NCI-H2227 treated with DMSO at 0.1 percent for 48 hours (cell line): Measurements from ENCODE around the gene AGBL3.
"Not testable (repeated sequence)": the region's sequence is repeated elsewhere in the genome, so short reads cannot be mapped to it uniquely, and the experiment has no call there.

Experiments
- DNase-seq: peaks from one replicate; lab custom pipeline; 2025; lab: John Stamatoyannopoulos, UW

Gene AGBL3

DNA sequence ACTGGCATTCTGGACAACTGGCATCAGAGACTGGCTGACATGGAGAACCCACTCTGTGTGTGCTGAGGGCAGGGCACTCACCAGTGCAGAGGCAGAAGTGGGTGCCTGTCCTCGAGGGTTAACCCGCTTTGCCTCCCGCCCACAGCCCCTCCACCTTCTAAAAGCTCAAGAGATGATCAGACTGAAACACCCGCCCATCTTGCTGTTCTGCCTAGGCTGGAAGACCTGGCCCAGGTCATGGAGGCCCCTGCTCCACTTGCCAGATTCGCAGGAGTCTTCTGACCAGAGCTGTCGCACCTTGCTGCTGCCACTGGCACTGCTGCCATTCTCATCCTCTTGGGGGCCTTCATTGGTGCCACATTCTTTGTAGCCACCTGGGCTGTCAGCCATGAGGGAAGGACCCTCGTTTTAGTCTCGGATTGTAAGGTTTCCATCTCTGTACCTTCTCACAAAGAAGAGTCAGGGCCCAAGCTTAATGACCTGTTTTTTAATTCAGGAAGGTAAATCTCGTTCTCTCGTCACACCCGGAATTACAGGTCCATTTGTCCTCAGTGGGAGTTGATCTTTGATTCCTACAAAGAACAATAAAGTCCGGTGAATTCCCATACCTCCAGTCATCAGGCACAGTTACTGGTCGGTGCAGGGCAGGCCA, 182.3 kb downstream of the AGBL3 start:
- DNase-seq, result no peak

DNA sequence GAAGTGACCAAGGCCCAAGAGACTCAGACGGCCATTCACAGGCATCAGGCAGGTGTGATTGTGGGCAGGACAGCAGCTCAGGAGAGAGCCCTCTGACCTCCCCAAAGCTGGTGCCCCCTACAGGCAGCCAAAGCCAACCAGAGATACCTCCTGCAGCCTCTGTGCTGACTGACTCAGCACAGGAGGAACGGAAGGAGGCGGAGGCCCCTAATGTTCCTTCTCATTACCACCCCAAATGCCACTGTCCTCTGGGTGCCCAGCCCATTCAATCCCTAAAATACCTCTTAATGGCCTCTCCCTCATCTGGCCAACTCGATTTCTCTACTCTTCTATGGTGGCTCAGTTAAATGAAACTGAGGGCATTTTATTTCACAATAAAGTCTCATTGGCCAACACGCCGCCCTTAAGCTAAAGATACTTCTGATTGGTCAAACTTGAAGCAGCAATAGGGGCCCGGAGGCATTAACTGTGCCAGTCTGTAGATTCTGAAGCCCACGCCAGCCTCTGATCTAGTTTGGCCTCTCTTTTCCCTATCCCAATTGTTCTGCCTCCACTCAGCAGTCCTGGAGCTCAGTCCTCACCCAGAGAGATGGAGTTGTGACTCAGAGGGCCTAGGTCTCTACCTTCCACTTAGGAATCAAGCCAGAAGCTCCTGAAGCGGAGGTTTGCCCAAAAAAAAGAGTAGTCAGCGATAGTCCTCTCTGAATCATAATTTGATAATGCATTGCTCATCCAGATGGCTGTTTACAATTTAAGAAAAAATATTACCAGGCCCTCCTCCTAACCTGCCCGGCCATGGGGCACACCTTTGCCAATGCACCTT, 183.0 kb downstream of the AGBL3 start:
- DNase-seq, result no peak

DNA sequence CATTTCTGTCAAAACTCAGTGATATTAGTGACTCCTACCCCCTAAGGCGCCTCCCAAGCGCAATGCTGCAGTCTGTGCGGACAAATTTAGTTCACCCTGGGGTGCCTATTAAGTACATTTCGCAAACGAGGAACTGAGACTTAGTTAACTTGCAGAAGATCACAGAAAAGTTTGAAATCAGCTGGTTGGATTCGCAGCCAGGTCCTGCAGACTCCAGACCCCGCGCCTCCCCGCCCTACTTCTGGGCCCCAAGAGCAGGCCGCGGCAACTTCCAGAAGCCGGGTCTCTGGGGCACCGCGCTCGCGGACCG, 183.6 kb downstream of the AGBL3 start:
- no peak for DNase-seq

DNA sequence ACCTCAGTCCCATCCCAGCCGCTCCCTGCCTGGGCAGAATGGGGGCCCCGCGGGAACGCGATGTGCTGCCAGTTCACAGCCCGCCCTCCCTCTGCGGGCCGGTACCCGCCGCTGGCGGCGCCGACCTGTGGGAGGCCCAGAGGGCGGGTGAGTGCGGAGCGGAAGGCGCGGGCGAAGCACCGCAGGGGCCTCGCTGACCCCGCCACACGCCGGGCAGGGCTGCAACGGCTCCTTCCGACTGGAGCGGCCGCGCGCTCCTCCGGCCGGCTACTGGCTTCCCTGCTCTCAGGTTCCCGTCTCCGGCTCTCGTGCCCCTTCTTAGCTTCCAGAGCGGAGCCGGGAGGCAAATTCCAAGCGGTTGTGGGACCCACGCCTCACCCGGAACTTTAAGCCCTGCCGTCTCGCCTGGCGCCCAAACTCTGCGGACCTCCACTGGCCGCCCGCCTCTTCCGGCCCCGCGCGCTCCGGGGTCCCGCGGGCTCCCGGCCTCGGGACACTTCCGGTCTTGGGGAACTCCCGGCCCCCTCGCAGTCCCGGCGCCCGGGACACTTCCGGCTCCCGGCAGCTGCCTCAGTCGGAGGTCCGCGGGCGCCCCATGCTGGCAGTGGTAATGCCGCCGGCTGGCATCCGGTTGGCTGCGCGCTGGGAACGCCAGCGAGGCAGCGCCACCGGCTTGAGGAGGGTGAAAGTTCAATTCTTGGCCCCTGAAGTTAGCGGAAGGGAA, 184.1 kb downstream of the AGBL3 start, which contains the start of gene CYREN:
Gene CYREN (minus strand): TSS at position 434 of the 724 bp plus-strand sequence. CDS start 1,785 bp downstream, outside the sequence.
- peak; percentile 84 for DNase-seq

DNA sequence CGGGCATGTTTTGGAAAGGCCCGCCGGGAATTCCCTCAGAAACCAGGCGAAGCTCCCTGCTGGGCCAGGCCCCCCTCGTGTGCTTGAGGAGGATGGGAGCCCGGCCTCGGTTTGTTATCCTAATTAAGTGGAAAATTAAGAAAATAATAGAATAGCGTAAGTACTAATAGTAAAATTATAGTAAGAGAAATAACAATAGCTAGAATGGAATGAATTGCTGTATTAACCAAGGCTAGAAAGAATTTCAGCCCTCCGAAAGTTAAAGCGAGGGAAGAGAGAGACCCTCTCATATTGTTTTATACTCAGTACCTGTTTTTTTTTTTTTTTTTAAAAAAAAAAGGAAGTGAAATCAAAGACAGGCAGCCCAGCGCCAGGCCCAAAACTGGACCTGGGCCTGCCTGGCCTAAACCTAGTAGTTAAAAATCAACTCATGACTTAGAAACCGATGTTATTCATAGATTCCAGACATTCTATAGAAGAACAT, 184.7 kb downstream of the AGBL3 start:
- not testable (repeated sequence) for DNase-seq

DNA sequence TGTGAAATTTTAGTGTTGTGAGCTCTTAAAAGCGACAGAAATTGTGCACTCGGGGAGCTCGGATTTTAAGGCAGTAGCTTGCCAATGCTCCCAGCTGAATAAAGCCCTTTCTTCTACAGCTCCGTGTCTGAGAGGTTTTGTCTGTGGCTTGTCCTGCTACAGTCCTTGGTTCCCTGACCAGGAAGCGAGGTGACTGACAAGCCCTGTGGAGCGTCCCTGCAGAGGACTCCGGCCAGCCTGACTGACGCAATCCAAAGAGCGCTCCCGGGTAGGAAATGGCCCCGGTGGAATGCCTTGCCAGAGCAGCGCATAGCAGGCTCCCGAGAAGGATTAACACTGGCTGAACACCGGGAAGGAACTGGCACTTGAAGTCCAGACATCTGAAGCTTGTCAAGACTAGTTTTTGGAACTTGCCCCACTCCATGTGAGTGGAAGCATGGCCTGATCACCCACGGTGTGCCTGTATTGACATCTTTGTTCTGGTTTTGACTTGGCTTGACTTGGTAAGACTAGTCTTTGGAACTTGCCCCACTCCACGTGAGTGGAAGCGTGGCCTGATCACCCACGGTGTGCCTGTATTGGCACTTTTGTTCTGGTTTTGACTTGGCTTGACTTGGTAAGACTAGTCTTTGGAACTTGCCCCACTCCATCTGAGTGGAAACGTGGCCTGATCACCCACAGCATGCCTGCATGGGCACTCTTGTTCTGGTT, 185.4 kb downstream of the AGBL3 start:
- DNase-seq, result not testable (repeated sequence)

DNA sequence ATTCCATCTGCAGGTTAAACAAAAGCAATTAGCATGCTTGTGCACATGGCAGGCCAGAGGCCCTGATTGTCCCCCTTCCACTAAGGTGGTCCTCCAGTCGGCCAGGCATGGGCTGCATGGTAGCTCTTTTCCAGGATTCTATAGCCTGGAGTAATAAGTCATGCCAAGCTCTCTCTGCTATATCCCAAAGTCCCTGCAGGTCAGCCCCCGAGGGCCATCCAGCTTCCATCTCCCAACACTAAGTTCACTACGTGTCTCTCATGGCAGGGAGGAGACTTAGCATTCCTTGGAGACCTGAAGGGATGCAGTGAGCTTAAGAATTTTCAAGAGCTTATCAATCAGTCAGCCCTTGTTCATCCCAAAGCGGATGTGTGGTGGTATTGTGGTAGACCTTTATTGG, 187.6 kb downstream of the AGBL3 start:
- DNase-seq, result not testable (repeated sequence)

DNA sequence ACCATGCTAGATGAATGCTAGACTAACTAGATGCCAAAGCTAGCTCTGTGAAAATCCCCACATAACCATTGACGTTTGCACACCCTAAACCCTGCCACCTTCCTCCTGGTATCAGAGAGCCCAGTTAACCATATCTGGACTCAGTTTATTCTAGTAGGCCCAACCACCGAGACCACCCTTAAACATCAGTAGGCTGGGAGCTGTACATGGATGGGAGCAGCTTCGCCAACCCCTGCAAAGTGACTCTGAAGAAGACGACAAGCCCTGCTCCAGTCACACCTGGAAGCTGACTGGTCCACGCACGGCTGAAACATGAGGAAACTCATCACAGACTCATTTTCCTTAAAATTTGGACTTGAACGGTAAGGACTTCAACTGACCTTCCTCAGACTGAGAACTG, 188.6 kb downstream of the AGBL3 start:
- no peak for DNase-seq

DNA sequence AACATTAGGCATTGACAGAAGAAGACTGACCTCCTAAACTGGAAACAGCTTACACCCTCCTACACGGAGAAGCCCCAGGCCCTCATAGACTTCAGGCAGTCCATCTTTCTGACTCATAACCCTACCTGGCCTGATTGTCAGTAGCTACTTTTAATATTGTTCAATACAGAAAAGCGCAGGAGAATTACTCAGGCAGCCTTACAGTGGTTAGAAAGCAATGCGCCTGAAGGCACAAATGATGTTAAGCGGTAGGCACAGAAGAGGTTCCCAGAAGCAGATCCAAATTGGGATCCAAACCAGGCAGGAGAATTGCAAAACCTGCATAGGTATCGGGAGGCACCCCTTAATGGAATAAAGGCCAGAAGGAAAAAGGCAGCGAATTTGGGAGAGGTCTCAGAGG, 189.6 kb downstream of the AGBL3 start:
- DNase-seq, result no peak

DNA sequence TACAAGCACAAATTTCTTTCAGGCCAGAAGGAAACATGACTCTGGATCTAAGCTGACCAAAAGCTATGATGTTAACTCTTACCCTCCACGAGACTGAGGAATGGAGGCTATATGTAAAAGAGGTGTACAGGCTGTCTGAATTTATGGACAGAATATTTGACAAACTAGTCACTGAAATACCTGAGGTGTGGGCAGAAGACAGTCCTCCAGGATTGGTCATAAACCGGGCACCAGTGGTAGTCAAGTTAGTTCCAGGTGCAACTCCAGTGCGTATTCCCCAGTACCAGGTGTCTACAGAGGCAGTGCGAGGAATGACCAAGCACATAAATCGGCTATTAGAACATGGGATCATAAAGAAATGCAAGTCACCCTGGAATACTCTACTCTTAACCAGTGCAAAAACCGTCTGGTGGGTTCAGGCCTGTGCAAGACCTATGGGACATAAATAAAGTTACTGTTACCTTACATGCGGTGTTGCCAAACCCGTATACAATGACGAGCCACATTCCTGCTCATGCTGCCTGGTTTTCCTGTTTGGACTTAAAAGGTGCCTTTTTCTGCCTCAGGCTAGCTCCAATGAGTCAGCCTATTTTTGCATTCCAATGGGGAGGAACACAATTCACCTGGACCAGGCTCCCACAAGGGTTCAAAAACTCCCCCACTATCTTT, 190.9 kb downstream of the AGBL3 start:
- no peak for DNase-seq

DNA sequence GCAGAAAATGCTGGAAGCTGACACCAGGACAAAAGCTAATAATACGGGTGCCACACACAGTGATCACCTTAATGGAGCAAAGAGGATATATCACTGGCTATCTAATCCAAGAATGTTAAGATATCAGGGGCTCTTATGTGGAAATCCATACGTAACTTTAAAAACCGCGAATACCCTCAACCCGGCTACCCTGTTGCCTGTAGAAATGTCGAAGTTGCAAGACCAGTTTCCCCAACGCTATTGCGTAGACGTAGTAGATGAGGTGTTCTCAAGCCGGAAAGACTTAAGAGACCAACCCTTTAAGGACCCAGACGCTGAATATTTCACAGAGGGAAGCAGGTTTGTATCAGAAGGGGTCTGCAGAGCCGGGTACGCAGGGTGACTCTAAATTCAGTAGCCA, 192.1 kb downstream of the AGBL3 start:
- no peak for DNase-seq

DNA sequence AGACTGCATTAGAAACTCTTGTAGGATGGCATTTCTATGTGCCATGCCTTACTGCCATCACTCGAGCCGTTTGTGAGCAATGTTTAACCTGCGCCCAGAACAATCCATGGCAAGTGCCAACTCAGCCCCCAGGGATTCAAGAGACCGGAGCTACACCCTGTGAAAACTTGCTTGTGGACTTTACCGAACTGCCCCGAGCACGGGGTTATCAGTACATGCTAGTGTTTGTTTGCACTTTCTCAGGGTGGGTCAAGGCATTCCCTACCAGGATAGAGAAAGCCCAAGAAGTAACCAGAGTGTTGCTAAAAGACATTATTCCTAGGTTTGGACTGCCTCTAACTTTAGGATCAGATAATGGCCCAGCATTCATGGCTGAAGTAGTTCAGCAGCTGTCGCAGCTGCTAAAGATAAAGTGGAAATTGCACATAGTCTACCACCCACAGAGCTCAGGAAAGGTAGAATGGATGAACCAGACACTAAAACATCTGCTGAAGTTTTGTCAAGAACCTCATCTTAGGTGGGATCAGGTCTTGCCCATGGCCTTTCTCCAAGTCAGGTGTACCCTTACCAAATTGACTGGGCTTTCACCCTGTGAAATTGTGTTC, 193.1 kb downstream of the AGBL3 start:
- no peak for DNase-seq

DNA sequence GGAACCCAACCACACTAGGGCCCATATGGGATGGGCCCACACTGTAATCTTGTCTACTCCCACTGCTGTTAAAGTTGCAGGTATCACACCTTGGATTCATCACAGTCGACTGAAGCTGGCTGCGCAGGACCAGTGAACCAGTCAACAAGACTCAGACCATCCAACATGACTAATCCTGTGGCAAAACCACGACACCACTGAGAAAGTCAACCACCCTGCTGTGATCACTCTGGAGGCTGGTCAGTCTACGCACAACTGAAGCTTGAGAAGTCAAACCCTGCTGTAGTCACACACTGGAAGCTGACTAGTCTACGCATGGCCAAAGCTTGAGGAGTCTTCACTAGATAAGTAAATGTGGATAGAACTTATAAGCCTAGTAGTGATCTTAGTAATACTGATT, 193.8 kb downstream of the AGBL3 start:
- no peak for DNase-seq

DNA sequence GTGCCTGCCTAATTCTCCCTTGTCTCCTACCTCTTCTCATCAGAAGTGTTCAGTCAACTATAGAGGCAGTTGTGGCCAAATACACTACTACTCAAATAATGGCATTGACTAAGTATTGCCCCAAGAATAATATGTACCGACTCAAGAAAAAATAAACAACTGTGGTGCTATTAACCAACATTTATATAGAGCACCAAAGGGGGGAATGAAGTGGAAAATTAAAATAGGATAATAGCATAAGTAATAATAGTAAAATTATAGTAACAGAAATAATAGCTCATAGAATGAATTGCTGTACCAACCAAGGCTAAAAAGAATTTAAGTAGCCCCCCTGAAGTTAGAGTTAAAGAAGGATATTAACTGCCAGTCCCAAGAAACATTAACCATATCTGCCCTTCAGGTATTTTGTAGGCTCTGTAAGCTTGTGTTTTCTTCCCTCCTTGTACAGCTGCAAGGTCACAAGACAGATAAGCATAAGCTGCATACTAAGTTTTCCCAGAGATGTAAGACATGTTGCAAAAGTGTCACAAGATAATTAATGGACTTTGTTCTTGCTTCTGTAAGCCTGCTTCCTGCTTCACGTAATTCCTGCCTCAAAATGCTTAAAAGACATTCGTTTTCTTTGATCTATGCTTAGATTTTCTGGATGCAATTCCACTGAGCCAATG, 195.1 kb downstream of the AGBL3 start:
- DNase-seq, result no peak

DNA sequence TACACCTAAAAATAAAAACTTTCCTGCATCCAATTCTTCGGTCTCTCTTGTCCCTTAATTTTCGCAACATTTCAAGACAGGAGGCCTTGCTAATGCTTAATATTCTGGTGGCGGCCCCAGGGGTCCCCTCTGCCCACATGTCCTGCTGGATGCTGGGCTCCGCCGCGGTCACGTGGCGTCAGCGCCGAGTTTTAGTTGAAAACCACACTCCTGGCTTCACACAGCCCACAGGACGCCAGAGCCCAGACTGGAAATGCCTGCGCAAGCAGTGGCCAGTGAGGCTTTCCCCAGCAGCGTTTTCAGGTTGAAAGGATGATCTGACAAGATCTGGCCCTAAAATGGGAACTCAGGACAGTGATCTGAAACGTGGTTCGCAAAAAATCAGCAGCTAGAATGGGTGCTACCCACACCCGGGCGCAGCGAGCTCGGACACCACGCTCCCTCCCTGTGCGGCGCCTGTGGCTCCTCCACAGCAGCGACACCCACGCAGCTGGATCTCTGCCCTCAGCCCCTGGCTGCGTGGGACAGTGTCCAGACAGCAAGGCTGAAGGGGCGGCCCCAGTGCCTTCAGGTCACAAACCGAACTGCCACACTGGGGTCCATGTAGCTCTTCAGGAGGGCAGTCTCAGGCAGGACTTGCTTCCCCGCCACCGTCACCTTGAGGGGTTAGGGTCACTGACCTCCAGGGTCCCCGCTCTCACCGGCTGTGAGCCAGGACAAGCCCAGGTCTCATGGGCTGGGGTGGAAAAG, 195.8 kb downstream of the AGBL3 start:
- DNase-seq, result no peak

DNA sequence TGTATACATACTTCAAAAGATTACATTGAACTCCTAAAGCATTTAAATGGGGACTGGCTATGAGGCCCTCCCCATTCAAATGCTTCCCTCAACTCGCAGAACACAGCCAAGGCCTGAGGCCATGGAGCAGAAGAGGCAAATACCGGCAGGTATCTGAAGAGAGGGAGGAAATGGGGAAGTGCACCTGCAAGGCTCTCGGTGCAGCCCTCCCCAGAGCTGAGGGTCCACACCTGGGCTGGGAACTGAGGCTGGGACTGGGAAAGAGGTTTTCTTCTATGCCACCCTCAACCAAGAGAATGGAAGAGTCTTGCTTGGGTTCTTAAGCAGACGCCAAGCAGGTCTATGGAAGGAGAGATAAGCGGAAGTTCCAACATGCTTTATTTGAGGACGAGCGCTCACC, 197.2 kb downstream of the AGBL3 start:
- DNase-seq, result no peak

DNA sequence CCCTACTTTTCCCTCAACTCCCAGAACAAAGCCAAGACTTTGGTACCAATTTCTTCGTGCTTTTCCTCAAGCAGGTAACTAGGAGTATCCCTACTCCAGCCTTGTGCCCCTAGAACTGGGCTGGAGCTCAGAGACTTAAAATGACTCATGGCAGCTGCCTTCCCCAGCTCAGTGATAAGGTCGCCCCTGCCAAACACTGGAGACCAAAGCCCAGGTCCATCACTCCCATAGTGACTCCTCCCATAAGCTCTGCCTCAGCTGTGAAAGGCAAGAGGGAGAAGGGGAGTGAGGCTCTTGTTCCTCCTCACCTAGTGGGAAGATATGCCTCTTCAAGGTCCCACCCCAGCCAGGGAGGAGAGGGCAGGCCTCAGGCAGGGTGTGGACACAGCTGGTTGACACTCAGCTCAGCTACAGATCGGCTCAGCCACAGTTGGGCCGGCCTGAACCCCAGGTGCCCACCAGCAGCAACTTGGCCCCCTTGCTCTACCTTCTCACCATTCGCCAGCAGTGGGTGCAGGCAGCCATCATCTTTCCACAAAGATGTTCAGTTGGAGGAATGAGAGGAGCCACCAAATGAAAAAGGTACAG, 198.0 kb downstream of the AGBL3 start:
- no peak for DNase-seq
